ENCODE results near the gene ZNF598.
"Not testable (repeated sequence)": the region's sequence is repeated elsewhere in the genome, so short reads cannot be mapped to it uniquely, and the experiment has no call there.

The ZNF598 gene

DNA sequence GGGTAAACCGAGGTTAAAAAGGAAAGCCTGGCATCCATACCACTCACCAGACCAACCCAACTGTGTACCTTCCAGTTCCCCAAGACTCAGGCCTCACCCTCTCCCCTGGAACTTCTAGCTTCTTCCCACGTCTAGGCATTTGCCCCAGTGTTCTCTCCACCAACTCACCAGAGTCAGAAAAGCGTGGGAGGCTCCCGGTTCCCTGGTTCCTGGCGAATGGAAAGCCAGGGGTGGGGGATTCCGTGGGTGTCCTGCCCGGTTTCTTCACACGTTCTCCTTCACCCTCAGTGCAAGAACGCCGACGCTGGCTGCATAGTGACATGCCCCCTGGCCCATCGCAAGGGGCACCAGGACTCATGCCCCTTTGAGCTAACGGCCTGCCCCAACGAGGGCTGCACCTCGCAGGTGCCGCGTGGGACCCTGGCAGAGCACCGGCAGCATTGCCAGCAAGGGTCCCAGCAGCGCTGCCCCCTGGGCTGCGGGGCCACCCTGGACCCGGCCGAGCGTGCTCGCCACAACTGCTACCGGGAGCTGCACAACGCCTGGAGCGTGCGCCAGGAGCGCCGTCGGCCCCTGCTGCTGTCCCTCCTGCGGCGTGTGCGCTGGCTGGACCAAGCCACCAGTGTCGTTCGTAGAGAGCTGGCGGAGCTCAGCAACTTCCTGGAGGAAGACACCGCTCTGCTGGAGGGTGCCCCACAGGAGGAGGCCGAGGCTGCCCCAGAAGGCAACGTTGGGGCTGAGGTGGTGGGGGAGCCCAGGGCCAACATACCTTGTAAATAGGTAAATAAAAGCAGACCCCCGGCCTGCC lies 41.3 kb downstream of the ZNF598 start:
- in situ Hi-C loops (cut with MboI; ENCODE audit: low pct_unique_long_range_greater_than_20kb, low sequenced_read_pairs): no loop called here
- DNase-seq: no peak

DNA sequence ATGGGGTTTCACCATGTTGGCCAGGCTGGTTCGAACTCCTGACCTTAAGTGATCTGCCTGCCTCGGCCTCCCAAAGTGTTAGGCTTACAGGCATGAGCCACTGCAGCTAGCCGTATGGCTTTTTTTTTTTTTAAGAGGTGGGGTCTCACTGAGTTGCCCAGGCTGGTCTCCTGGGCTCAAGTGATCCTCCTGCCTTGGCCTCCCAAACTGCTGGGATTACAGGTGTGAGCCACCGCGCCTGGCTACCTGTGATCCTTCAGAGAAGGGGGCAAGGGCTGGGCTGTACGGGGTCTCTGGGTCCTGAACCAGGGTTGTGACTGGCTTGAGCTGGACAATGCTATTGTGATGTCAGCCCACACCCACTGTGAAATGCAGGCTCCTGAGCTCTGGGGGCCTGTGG lies 43.2 kb downstream of the ZNF598 start, which contains the start of gene RNF151:
Gene RNF151 (plus strand): TSS at position 397 of the 400 bp plus-strand sequence. CDS start 26 bp downstream, outside the sequence.
- in situ Hi-C loops (cut with MboI; ENCODE audit: low pct_unique_long_range_greater_than_20kb, low sequenced_read_pairs): no loop called here
- DNase-seq: no peak

DNA sequence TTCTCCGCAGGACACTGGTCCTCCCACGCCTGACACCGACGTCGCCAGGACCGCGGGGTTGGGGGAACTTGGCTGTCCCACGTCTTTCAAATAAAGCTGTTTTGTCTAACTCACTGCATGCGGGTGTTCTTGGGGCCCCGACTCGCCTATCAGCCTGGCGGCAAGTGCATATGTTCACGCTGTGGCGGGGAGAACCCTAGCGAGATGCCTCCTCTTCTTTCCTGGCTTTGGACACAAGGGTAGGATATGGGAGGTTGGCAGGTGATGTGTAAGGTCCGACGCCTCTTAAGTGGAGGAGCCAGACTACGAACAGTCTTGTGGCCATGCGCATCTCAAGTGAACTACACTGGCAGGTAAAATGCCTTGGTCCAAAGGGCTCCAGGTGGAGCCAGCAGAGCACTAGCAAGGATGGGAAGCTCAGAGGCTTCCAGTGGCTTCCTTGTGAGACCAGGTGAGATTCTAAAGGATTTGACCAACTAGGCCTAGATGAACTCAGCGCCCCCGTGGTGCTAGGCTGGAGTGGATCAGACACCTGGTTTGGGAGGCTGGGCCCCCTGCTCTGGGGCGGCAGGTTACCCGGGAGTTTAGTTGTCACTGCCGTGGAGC lies 44.1 kb downstream of the ZNF598 start:
- DNase-seq: no peak
- in situ Hi-C loops (cut with MboI; ENCODE audit: low pct_unique_long_range_greater_than_20kb, low sequenced_read_pairs): no loop called here

DNA sequence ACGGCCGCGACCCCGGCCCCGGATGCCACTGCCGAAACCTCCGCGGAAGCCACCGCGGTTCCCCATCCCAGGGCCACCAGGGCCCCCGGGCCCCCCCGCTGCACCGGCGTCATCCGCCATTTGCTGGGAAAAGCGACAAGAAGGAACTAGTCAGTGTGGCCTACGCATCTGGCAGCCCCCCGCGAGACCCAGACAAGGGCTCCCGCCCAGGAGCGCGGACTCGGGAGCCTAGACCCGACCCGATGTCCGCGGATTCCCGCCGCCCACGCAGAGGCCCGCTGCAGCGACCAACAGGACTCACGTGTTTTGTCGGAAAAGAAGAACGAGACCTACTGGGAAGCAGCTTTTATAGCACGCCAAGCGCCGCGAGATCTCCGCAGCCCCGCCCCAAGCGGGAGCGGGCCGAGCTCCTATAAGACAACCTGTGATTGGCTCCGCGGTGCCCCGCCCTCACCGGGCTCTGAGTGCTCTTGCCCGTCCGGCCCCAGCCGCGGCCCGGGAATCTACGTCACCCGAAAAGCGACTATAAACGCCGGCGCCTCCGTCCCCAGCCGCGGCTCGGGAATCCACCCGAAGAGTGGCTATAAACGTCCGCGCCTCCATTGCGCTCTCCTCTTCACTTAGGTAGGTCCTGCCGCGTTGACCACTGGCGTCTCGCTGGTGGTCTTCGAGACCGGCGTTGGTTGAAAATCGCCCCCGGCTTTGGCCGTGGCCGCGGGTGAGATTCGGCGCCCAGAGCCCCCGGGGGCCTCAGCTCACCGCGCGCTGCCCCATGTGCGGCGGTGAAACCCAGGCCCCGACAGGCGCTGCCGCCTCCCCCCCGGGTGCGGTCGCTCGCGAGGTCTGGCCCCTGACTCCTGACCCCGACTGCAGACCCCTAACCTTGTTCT lies 44.9 kb downstream of the ZNF598 start, which contains the start of gene RPS2:
Gene RPS2 (minus strand): TSS at position 321 of the 890 bp plus-strand sequence. CDS start 201 bp downstream, at position 120.
- in situ Hi-C loops (cut with MboI; ENCODE audit: low pct_unique_long_range_greater_than_20kb, low sequenced_read_pairs): no loop called here
- peak; percentile 97 for DNase-seq

DNA sequence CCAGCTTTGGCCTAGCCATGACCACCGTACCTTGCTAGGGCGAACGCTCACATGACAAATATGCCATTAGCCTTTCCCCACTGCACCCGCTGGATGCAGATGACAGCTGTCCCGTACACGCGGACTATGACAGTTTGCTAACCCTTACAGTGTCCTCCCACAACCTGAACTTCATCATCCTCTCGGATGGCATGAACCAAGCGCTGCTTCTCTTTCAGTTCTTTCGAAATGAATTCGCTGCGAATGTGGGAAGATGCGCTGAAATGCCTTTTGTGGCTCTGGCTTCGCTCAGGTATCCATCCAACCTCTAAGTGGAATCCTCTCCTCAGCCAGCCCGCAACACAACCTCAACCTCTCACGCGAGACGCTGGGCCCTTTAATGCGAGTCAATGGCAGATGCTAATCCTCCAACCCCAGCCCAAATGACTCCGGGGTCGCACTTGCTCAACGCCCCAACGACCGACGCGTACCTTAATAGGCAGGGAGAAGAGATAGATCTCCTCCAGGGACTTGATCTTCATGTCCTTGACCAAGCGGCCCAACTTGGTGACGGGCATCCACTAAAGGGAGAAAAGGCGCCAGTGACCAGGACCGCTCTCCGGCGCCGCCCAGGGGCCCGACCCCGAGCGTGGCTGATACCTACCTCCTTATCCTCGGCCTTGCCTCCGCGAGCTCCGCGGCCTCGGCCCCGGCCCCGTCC lies 45.7 kb downstream of the ZNF598 start:
- DNase-seq: peak; percentile 50
- in situ Hi-C loops (cut with MboI; ENCODE audit: low pct_unique_long_range_greater_than_20kb, low sequenced_read_pairs): no loop called here

DNA sequence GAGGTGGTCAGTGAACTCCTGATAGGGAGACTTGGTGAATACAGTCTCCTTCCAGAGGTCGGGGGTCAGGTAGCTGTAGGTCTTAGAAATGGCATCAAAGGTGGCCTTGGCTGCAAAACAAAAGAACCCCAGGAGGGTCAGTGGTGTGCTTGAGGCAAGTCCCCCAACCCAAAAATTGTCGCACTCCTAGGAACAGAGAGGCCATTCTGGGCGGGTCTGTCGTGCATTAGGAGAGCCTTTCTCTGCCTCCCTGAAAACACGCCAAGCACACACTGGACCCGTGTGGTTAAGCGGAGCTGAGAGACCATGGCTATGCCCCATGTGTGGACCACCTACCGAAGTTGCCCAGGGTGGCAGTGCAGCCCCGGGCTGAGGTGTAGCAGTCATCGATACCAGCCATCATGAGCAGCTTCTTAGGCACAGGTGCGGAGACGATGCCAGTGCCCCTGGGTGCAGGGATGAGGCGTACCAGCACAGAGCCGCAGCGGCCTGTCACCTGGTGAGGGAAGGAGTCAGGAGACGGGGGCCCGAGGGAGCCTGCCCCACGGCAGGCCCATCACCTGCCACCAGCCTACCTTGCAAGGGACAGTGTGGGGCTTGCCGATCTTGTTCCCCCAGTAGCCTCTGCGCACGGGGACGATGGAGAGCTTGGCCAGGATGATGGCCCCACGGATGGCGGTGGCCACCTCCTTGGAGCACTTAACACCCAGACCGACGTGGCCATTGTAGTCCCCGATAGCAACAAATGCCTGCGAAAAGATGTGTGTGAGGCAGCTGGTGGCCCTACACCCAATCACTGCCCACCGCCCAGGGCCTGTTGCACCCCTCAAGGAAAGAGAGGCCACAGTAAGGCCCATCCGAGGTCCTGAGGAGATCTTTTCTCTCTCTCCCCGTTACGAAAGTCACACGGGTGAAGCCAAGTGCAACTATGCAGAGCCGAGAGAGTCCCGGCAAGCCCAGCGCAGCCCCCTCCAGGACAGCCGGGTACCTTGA lies 47.2 kb downstream of the ZNF598 start:
- DNase-seq; in situ Hi-C loops (cut with MboI; ENCODE audit: low pct_unique_long_range_greater_than_20kb, low sequenced_read_pairs): not testable (repeated sequence)

DNA sequence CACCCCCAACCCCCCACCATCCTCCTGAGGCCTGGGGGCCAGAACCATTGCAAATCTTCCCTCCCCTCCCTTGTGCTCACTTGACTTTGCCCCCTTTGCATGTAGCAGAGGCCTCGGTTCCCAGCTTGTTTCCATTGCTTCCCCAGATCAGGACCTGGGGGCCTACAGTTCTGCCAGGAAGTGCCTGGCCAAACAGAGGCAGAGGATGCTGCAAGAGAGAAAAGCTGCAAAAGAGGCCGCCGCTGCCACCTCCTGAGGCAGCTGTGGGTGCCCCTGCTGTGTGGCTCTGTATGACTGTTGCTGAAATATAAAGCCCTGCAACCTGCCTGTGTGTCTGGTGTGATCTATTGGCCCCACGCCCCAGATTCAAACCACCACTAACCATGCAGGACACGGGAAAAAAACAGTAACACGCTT lies 48.0 kb downstream of the ZNF598 start:
- peak; percentile 43 for DNase-seq
- in situ Hi-C loops (cut with MboI; ENCODE audit: low pct_unique_long_range_greater_than_20kb, low sequenced_read_pairs): no loop called here

DNA sequence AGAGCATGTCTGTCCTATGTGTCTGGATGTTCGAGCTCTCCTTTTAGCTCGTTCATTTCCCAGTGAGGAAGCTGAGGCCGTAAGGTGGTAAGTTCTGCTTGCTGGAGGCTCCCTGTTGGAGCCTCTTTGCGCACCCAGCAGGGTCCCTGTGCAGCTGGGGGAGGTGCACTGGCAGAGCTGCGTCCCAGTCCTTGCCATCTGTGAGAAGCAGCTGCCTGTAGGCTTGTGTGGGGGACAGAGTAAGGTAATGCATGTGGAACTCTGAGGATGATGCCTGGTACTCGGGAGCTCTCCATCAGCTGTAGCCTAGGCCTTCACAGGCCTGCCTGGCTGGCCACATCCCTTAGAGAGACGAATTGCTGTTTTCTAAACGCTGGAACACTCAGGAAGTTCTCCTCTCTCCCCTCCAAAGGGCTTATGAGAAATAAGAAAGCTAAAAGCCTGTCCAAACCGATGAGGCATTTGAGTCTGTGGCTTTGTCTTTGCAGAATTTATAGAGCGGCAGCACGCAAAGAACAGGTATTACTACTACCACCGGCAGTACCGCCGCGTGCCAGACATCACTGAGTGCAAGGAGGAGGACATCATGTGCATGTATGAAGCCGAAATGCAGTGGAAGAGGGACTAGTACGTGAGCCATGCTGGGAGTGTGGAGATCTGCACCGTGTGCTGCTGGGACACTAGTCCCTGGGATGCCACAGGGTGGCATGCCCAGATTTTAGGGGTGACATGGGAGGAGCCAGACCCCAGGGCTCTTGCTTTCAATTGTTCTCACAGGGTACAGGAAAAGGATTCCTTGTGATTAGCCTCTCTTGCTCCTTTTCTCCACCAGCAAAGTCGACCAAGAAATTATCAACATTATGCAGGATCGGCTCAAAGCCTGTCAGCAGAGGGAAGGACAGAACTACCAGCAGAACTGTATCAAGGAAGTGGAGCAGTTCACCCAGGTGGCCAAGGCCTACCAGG lies 48.7 kb downstream of the ZNF598 start:
- in situ Hi-C loops (cut with MboI; ENCODE audit: low pct_unique_long_range_greater_than_20kb, low sequenced_read_pairs): no loop called here
- DNase-seq: peak; percentile 80

DNA sequence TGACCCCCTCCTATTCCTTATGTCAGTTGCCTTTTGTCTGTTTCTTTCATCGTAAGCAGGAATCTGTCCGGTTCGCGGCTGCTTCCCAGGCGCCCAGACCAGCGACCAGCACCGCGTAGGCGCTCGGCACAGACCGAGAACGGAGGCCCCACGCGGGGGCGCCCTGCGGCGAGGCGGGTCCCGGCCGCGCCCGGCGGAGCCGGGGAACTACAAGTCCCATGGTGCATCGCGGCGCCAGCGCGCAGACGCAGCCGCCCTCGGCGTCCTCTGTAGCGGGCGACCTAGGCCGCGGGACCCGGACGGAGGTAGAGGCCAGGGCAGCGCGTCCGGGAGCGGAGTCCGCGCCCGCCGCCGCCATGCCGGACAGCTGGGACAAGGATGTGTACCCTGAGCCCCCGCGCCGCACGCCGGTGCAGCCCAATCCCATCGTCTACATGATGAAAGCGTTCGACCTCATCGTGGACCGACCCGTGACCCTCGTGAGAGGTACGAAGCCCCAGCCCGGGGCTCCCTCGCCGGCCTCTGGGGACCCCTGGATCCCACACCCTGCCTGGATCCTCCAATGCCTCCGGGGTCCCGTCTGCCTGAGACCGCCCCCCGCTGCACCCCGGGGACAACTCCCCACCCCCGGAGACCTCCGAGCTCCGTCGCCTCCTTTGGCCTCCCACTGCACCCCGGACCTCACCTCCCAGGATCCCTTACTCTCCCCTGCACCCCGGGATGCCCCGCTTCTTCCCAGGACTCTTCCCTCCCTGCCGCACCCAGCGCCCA lies 50.2 kb downstream of the ZNF598 start, which contains the start of gene NDUFB10:
Gene NDUFB10 (plus strand): TSS at position 270 of the 771 bp plus-strand sequence. CDS start 87 bp downstream, at position 357.
- in situ Hi-C loops (cut with MboI; ENCODE audit: low pct_unique_long_range_greater_than_20kb, low sequenced_read_pairs): no loop called here
- DNase-seq: peak; percentile 86

DNA sequence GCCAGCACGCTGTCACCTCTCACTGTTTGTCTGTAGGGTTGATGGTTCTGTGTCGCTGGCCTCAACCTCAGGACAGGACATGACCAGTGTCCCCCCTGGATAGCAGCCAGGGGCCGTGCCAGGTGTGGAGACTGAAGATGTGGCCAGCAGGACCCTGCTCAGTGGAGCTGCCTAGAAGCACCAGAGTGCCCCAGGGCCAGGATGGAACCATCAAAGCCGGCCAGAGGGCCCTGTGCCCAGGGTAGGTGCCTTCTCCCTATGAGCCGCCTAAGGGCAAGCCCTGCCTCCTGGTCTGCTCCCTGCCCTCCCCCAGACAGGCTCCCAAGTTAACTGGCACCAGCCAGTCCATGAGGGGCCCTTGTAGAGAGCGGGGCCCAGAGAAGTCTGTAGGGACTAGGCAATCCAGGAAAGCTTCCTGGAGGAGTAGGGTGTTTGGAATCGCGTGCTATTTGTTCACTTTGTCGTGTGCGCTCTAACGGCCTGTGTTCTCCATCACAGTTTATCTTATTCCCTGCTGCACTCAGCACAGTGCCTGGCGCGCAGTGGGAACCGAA lies 50.8 kb downstream of the ZNF598 start:
- no peak for DNase-seq
- in situ Hi-C loops (cut with MboI; ENCODE audit: low pct_unique_long_range_greater_than_20kb, low sequenced_read_pairs): no loop called here

DNA sequence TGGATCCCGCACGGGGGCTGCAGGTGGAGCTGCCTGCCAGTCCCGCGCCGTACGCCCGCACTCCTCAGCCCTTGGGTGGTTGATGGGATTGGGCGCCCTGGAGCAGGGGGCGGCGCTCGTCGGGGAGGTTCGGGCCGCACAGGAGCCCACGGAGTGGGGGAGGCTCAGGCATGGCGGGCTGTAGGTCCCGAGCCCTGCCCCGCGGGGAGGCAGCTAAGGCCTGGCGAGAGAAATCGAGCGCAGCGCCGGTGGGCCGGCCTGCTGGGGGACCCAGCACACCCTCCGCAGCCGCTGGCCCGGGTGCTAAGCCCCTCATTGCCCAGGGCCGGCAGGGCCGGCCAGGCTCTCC lies 51.5 kb downstream of the ZNF598 start:
- in situ Hi-C loops (cut with MboI; ENCODE audit: low pct_unique_long_range_greater_than_20kb, low sequenced_read_pairs); DNase-seq: not testable (repeated sequence)

DNA sequence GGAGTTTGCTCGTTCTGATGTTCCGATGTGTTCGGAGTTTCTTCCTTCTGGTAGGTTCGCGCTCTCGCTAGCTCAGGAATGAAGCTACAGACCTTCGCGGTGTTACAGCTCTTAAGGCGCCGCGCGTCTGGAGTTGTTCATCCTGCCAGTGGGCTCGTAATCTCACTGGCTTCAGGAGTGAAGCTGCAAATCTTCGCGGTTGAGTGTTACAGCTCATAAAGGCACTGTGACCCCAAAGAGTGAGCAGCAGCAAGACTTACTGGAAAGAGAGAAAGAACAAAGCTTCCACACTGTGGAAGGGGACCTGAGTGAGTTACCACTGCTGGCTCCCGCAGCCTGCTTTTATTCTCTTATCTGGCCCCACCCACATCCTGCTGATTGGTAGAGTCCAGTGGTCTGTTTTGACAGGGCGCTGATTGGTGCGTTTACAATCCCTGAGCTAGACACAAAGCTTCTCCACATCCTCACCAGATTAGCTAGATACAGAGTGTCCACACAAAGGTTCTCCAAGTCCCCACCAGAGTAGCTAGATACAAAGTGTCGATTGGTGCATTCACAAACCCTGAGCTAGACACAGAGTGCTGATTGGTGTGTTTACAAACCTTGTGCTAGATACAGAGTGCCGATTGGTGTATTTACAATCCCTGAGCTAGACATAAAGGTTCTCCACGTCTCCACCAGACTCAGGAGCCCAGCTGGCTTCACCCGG lies 52.0 kb downstream of the ZNF598 start:
- DNase-seq; in situ Hi-C loops (cut with MboI; ENCODE audit: low pct_unique_long_range_greater_than_20kb, low sequenced_read_pairs): not testable (repeated sequence)

DNA sequence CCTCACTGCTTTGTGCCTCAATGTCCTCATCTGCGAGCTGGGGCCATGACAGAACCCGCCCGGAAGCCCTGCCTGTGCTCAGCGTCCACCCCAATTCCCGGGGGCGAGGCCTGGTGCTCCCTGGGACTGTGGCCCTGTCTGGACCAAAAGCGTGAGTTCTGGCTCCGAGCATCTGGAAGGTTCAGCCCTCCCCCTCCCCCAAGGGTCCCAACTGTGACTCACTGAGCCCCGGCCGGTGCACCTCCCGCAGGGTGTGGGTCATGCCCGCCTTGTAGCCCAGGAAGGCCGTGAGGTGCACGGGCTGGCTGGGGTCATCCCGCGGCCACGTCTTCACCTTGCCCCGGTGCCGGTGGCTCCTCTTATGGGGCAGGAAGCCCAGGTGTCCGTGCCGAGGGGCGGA lies 55.9 kb downstream of the ZNF598 start:
- in situ Hi-C loops (cut with MboI; ENCODE audit: low pct_unique_long_range_greater_than_20kb, low sequenced_read_pairs): no loop called here
- no peak for DNase-seq

DNA sequence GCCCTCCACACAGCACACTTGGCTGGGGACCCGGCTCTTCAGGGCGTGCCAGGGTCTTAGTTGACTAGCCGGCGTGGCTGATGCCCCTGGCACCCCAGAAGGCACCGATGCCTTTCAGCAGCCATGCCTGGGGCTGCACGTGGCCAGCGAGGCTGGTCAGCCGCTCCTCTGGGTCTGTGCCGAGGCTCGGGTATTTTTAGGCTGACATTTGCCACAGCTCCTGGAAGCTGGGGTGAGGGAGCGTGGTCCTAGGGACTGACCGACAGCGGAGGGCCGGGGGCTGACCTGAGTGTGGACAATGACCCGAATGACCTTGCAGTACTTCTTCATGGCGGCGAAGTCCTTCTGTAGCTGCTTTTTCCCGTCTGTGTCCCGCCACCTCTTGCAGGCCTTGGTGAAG lies 59.1 kb downstream of the ZNF598 start:
- in situ Hi-C loops (cut with MboI; ENCODE audit: low pct_unique_long_range_greater_than_20kb, low sequenced_read_pairs): no loop called here
- DNase-seq: no peak

DNA sequence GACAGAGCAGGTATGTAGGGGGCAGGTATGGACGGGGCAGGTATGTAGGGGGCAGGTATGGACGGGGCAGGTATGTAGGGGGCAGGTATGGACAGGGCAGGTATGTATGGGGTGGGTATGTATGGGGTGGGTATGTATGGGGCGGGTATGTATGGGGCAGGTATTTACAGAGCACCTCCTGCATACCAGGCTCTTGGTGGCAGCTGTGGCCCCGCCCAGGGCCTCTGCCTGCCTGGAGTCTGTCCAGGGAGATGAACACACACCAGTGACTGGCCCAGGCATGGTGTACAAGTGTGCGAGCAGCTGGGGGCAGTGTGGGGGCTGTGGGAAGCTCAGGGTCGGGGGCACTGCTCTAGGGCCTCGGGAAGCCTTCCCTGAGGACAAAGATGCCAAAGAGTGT lies 59.6 kb downstream of the ZNF598 start:
- DNase-seq: no peak
- in situ Hi-C loops (cut with MboI; ENCODE audit: low pct_unique_long_range_greater_than_20kb, low sequenced_read_pairs): no loop called here

Measured in KBM-7 (cell line).